Measurements from ENCODE around the gene ARHGEF5.
"Not testable (repeated sequence)": the region's sequence is repeated elsewhere in the genome, so short reads cannot be mapped to it uniquely, and the experiment has no call there.

- TF ChIP-seq EZH2 (IDR thresholded peaks at IDR 0.05); POLR2AphosphoS5 (IDR thresholded peaks at IDR 0.05; ENCODE audit: borderline replicate concordance, low read depth, low read length): not testable (repeated sequence)
Observed at GRCh38 chr7:144427539-144427938, 72.3 kb downstream of the ARHGEF5 start.
